Esophagus muscularis mucosa (tissue), 4 donors: ENCODE measurements around the gene CGB3. TPM values are rescaled to one million over a fixed set of nuclear protein-coding genes. Genes with fewer than 3 reads are reported as not detected.

Experiments
- DNase-seq: peaks from one replicate; pipeline ENCODE4 v3.0.0-alpha.2; 2017; ENCODE audit errors: extremely low spot score
- H3K27ac ChIP-seq, 4 donors: fragments of 200-600 bp; sonication (generic); replicated peaks in 1 of 4; 1 replicate in 3 of 4; 2 replicates in 1 of 4; pipeline ENCODE4 v1.5.1; 2016 to 2019; ENCODE audit warnings: mild to moderate bottlenecking in 1 of 4
- H3K27me3 ChIP-seq, 4 donors: fragments of 200-600 bp; sonication (generic); one replicate each; pipeline versions ENCODE4 v1.5.1 to v1.6.0; 2016 to 2019
- H3K36me3 ChIP-seq, 4 donors: fragments of 200-600 bp; sonication (generic); one replicate each; pipeline ENCODE4 v1.5.1; 2016 to 2019
- H3K4me1 ChIP-seq, 4 donors: fragments of 200-600 bp; sonication (generic); one replicate each; pipeline ENCODE4 v1.5.1; 2016 to 2019
- H3K4me3 ChIP-seq, 4 donors: fragments of 200-600 bp; sonication (generic); 1 replicate in 2 of 4; 2 replicates in 2 of 4; pipeline ENCODE4 v1.5.1; 2016 to 2019; ENCODE audit warnings: mild to moderate bottlenecking in 4 of 4, moderate library complexity in 1 of 4
- H3K9me3 ChIP-seq, 4 donors: fragments of 200-600 bp; sonication (generic); 1 replicate in 3 of 4; 2 replicates in 1 of 4; pipeline ENCODE4 v1.5.1; 2016 to 2019
- EP300 ChIP-seq: sonication (generic); formaldehyde crosslinking; IDR thresholded peaks from one replicate; pipeline ENCODE4 v1.6.1; 2017; ENCODE audit warnings: antibody characterized with exemption
- POLR2A ChIP-seq: fragments of 450-650 bp; IDR thresholded peaks from one replicate; pipeline ENCODE4 v1.6.1; 2017; ENCODE audit warnings: antibody characterized with exemption, moderate library complexity, mild to moderate bottlenecking, low read depth
- POLR2AphosphoS5 ChIP-seq, 2 donors: sonication (generic); formaldehyde crosslinking; IDR thresholded peaks; one replicate each; pipeline ENCODE4 v1.6.1; 2017; ENCODE audit warnings: antibody characterized with exemption in 2 of 2
- WGBS: methylation state at CpG from one replicate; pipeline ENCODE4 v1.1.5; 2018; 5-methylcytosine and 5-hydroxymethylcytosine counted together
- intact Hi-C: fragments of 100-400 bp; cut with DNase I; formaldehyde crosslinking; loops from one replicate; pipeline ENCODE4 v1.15.1; 2023
- total RNA-seq, 4 donors: library from RNA; depleted of rRNA; stranded (reverse); fragments of >200 nt; gene quantifications; one replicate each; pipeline versions ENCODE4 v1.1.0 to v1.2.1, GENCODE V29; 2016
- TF ChIP-seq, protein P1 (sequence below), 3 experiments: fragments of 200-600 bp in 2 of 3; fragments of 450-650 bp in 1 of 3; sonication (generic) in 2 of 3; IDR thresholded peaks; one replicate each; pipeline ENCODE4 v1.5.1; 2017 to 2019; ENCODE audit warnings: antibody characterized with exemption in 3 of 3, mild to moderate bottlenecking in 2 of 3, moderate library complexity in 1 of 3

Gene CGB3
- total RNA-seq, 4 donors from 2014 or later = not detected

GRCh38 chr19:49014123-49014869 is 9.8 kb downstream of the CGB3 start:
- peaks cover 0 to 22% (median 4%) of the 10 kb centered on the region in 4 donors for H3K27me3 ChIP-seq
- DNase-seq = no peak
- intact Hi-C loops = no loop called here
- no peak overlapping the region for H3K4me3 ChIP-seq
- 94% methylated on average over 27 of the region's 32 CpGs for WGBS
- no peak overlapping the region for H3K27ac ChIP-seq
- peaks cover 14 to 23% (median 21%) of the 10 kb centered on the region in 4 donors for H3K4me1 ChIP-seq
- H3K9me3 ChIP-seq = no peaks in the 10 kb centered on the region
- TF ChIP-seq POLR2A (no peak), EP300 (no peak), POLR2AphosphoS5 (IDR thresholded peaks at IDR 0.05) (no peak)
- TF ChIP-seq, protein P1, sequence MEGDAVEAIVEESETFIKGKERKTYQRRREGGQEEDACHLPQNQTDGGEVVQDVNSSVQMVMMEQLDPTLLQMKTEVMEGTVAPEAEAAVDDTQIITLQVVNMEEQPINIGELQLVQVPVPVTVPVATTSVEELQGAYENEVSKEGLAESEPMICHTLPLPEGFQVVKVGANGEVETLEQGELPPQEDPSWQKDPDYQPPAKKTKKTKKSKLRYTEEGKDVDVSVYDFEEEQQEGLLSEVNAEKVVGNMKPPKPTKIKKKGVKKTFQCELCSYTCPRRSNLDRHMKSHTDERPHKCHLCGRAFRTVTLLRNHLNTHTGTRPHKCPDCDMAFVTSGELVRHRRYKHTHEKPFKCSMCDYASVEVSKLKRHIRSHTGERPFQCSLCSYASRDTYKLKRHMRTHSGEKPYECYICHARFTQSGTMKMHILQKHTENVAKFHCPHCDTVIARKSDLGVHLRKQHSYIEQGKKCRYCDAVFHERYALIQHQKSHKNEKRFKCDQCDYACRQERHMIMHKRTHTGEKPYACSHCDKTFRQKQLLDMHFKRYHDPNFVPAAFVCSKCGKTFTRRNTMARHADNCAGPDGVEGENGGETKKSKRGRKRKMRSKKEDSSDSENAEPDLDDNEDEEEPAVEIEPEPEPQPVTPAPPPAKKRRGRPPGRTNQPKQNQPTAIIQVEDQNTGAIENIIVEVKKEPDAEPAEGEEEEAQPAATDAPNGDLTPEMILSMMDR (IDR thresholded peaks at IDR 0.05) = no peak
- peaks cover 18 to 72% (median 66%) of the 10 kb centered on the region in 4 donors for H3K36me3 ChIP-seq

DNA sequence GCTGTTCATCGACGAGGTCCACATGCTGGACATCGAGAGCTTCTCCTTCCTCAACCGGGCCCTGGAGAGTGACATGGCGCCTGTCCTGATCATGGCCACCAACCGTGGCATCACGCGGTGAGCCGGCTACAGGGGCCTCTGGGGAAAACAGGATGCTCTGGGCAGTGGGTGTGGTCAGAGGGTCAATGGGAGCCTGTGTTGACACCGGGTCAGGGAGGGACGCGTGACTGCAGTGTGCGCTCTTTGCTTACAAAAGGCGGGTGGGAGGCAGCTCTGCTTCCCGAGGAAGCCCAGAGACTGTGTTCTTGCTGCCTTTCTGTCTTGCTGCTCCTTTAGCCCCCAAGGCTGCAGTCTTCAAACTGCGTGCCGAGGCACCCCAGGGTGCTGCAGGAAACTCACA is 12.9 kb downstream of the CGB3 start:
- Histone ChIP-seq H3K27me3 (no peaks in the 10 kb centered on the region), H3K9me3 (no peaks in the 10 kb centered on the region), H3K4me3 (no peak overlapping the region), H3K4me1 (no peaks in the 10 kb centered on the region), H3K27ac (no peak overlapping the region), H3K36me3 (peaks cover 34 to 98% (median 91%) of the 10 kb centered on the region in 4 donors)
- WGBS = 91% methylated on average over 15 of the region's 17 CpGs
- intact Hi-C loops = no loop called here
- DNase-seq = no peak
- TF ChIP-seq, protein P1 (IDR thresholded peaks at IDR 0.05) = no peak
- TF ChIP-seq POLR2AphosphoS5 (IDR thresholded peaks at IDR 0.05) = no peak

DNA sequence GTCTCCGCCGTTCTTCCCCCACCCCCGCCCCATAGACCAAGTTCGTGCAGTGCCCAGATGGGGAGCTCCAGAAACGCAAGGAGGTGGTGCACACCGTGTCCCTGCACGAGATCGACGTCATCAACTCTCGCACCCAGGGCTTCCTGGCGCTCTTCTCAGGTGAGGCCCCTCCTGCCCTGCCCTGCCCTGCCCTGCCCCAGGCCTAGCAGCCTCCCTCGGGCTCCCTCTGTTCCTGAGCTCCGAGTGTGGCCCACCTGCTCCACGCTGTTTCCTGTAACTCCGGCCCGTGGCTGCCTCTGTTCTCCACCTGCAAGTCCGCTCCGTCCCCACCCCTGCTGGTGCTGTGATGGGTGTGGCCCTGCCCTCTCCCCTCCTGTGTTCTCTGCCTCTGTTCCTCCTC is 13.7 kb downstream of the CGB3 start:
- Histone ChIP-seq H3K4me1 (no peaks in the 10 kb centered on the region), H3K36me3 (peaks cover 40 to 98% (median 91%) of the 10 kb centered on the region in 4 donors), H3K27me3 (no peaks in the 10 kb centered on the region), H3K4me3 (no peak overlapping the region), H3K9me3 (no peaks in the 10 kb centered on the region), H3K27ac (no peak overlapping the region)
- intact Hi-C loops = no loop called here
- TF ChIP-seq, protein P1 (IDR thresholded peaks at IDR 0.05) = no peak
- TF ChIP-seq EP300 (no peak), POLR2AphosphoS5 (IDR thresholded peaks at IDR 0.05) (no peak), POLR2A (no peak)
- 92% methylated on average over 18 of the region's 18 CpGs for WGBS
- DNase-seq = no peak

DNA sequence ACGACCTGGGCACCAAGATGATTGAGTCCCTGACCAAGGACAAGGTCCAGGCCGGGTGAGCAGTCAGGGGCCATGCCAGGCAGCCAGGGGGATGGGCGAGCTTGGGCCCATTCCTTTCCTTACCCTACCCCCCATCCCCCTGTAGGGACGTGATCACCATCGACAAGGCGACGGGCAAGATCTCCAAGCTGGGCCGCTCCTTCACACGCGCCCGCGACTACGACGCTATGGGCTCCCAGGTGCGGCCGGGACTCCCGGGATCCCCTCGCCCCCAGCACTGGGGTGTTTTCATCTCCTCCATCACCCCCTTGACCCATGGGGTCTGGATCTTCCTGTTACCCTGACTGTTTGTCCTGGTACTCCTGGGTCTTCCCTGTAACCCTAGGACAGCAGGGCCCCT is 14.3 kb downstream of the CGB3 start:
- no peak overlapping the region for H3K4me3 ChIP-seq
- H3K9me3 ChIP-seq = no peaks in the 10 kb centered on the region
- WGBS = 93% methylated on average over 3 of the region's 18 CpGs
- no peak for DNase-seq
- peaks cover 40 to 98% (median 91%) of the 10 kb centered on the region in 4 donors for H3K36me3 ChIP-seq
- H3K27me3 ChIP-seq = no peaks in the 10 kb centered on the region
- no peaks in the 10 kb centered on the region for H3K4me1 ChIP-seq
- H3K27ac ChIP-seq = no peak overlapping the region
- intact Hi-C loops = no loop called here
- TF ChIP-seq EP300 (no peak), POLR2AphosphoS5 (IDR thresholded peaks at IDR 0.05) (no peak), POLR2A (no peak)
- TF ChIP-seq, protein P1 (IDR thresholded peaks at IDR 0.05) = no peak

DNA sequence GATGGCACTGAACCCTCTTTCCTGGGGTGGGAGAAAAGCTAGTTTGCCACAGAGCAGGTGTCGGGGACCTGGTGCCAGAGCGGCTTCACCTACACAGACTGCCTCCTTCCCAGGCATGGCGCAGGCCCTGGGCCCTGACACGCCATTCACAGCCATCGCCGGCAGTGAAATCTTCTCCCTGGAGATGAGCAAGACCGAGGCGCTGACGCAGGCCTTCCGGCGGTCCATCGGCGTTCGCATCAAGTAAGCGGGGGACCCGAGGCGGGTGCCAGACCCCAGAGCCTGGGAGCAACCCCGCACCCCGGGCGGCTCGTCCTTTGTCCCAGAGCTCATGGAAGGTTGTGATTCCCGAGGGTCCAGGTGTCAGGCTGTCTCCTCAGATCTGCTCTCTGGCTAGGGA is 17.2 kb downstream of the CGB3 start:
- H3K27ac ChIP-seq = no peak overlapping the region
- no peaks in the 10 kb centered on the region for H3K9me3 ChIP-seq
- H3K4me1 ChIP-seq = no peaks in the 10 kb centered on the region
- intact Hi-C loops = no loop called here
- H3K27me3 ChIP-seq = no peaks in the 10 kb centered on the region
- 95% methylated on average over 14 of the region's 22 CpGs for WGBS
- H3K4me3 ChIP-seq = no peak overlapping the region
- DNase-seq = no peak
- peaks cover 55 to 99% (median 92%) of the 10 kb centered on the region in 4 donors for H3K36me3 ChIP-seq
- TF ChIP-seq POLR2AphosphoS5 (IDR thresholded peaks at IDR 0.05) (no peak), EP300 (no peak), POLR2A (no peak)
- TF ChIP-seq, protein P1 (IDR thresholded peaks at IDR 0.05) = no peak
